ENCODE results near the gene BAAT.

BAAT gene

DNA sequence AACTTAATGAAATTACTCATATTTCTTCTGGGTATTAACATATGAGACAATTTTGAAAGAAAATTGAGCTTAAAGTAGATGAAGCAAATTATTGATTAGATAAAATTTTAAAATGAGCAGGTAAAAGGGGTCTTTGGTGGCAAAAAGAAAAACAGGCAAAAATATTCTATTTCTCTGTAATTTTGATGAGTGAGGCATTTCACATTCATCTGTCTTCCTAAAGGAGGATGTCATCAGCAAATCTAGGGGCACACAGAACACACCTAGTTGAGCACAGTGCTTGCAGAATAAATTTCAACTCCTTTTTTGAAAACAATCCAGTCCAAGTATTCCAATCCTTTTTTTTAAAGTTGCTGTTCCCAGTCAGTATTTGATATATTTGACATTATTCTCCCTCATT, 30.0 kb upstream of the BAAT start:
- TF ChIP-seq, protein P1, sequence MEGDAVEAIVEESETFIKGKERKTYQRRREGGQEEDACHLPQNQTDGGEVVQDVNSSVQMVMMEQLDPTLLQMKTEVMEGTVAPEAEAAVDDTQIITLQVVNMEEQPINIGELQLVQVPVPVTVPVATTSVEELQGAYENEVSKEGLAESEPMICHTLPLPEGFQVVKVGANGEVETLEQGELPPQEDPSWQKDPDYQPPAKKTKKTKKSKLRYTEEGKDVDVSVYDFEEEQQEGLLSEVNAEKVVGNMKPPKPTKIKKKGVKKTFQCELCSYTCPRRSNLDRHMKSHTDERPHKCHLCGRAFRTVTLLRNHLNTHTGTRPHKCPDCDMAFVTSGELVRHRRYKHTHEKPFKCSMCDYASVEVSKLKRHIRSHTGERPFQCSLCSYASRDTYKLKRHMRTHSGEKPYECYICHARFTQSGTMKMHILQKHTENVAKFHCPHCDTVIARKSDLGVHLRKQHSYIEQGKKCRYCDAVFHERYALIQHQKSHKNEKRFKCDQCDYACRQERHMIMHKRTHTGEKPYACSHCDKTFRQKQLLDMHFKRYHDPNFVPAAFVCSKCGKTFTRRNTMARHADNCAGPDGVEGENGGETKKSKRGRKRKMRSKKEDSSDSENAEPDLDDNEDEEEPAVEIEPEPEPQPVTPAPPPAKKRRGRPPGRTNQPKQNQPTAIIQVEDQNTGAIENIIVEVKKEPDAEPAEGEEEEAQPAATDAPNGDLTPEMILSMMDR (IDR thresholded peaks at IDR 0.05; ENCODE audit: low read depth, low read length) = no peak
- DNase-seq (ENCODE audit: extremely low read depth, low read depth) = no peak

DNA sequence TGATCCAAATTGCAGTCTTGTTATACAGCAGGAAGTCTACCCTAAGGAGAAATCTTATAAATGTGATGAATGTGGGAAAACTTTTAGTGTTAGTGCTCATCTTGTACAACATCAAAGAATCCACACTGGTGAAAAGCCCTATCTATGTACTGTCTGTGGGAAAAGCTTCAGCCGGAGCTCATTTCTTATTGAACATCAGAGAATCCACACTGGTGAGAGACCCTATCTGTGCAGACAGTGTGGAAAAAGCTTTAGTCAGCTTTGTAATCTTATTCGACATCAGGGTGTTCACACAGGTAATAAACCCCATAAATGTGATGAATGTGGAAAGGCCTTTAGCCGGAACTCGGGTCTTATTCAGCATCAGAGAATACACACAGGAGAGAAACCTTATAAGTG, 24.3 kb upstream of the BAAT start:
- DNase-seq (ENCODE audit: extremely low read depth, low read depth) = no peak
- TF ChIP-seq, protein P1 (IDR thresholded peaks at IDR 0.05; ENCODE audit: low read depth, low read length) = no peak

DNA sequence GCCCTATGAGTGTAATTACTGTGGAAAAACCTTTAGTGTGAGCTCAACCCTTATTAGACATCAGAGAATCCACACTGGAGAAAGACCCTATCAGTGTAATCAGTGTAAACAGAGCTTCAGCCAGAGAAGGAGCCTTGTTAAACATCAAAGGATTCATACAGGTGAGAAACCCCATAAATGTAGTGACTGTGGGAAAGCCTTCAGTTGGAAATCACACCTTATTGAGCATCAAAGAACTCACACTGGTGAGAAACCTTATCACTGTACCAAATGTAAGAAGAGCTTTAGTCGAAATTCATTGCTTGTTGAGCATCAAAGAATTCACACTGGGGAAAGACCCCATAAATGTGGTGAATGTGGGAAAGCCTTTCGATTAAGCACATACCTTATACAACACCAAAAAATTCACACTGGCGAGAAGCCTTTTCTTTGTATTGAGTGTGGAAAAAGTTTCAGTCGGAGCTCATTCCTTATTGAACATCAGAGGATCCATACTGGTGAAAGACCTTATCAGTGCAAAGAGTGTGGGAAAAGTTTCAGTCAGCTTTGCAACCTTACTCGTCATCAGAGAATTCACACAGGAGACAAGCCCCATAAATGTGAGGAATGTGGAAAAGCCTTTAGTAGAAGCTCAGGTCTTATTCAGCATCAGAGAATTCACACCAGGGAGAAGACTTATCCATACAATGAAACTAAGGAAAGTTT, 23.7 kb upstream of the BAAT start:
- DNase-seq (ENCODE audit: extremely low read depth, low read depth) = no peak
- TF ChIP-seq, protein P1 (IDR thresholded peaks at IDR 0.05; ENCODE audit: low read depth, low read length) = no peak

DNA sequence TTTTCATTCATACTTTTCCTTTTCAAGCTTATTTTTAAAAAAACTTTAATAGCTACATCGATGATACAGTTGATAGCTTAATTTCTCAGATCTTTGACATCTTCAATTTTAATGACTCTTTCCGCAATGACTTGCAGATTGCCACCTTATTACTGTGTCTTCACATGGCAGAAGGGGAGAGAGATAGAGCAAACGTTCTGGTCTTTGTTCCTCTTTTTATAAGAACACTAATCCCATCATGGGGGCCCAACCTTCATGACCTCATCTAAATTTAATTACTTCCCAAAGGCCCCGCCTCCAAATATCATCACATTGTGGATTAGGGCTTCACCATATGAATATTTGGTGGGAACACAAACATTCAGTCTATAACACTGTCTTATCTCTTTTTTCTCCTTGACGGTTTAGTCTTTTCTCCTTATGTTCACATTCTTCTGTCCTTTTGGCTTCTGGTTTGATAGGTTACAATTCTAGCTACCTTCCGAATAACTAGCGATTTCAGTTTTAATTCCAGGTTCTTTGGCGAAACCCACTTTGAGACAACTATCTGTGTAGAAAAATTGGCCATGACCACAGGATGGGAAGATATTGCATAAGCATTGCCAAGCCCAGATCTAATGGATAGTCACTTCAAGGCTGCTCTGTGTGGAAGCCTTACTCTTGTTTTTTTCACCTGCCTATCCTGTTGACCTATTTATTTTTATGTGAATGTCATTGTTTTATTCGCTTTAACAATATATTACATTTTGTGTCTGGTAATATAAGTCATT, 18.9 kb upstream of the BAAT start:
- TF ChIP-seq, protein P1 (IDR thresholded peaks at IDR 0.05; ENCODE audit: low read depth, low read length) = no peak
- DNase-seq (ENCODE audit: extremely low read depth, low read depth) = no peak

DNA sequence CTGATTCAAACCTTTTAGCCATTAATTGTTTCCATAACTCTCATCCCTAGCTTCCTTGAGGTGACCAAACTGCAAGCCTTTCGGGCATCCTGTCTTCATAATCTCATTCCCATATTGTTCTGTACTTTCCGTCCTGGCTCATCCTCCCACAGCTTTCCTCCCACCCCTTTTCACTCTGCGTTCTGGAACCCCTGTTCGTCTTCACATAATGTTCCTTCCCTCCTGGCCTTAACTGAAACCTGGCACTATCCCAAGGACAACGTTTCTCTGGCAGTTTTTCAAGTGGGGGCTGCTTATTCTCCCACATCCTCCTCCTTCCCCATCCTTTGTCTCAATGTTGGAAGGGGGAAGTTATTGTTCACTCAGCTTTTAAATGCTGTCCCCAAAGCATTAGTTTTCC, 15.3 kb upstream of the BAAT start:
- TF ChIP-seq, protein P1 (IDR thresholded peaks at IDR 0.05; ENCODE audit: low read depth, low read length) = no peak
- no peak for DNase-seq (ENCODE audit: extremely low read depth, low read depth)

DNA sequence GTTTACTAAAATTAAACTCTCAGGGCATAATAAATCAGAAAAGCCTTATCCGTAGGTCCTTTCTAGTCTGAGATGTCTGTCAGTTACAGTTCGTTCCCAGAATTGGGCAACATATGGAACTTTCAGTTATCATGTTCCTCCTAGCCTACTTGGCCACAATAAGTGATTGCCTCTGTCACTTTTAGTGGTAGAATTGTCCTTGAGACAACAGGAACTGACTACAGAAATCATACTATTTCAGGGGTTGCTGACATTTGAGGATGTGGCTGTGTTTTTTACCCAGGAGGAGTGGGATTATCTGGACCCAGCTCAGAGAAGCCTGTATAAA, 14.8 kb upstream of the BAAT start:
- DNase-seq (ENCODE audit: extremely low read depth, low read depth) = no peak
- TF ChIP-seq, protein P1 (IDR thresholded peaks at IDR 0.05; ENCODE audit: low read depth, low read length) = no peak

DNA sequence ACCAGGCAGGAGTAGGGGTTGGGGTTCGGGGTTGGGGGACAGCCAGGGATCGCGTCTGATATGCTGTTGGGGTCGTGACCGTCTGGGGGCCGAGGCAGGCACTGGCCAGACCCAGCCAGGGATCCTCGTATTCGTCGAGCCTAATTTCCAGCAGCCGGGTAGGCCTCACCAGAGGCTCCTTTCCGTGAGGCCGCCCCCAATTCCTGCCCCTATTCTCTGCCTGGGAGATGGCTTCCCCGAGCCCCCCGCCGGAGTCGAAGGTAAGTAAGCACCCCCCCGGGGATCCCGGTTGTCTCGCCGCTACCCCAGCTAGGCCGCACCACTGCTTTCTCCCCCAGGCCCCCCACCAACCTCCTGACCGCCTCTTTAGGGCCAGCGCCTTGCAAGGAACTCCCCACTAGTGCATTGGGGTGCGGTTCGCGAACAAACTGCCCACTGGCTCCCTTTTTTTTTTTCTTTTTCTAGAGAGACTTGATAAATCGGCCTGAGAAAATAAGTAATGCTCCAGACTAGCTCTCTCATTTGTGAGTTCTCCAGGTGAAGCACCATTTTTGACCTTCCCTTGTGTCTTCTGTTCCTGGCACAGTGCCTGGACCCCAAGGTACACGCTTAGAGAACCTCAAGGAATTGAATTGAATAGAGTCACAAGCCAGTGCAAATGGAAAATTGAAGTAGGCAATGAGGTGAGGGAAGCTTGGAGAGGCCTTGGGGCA, 14.3 kb upstream of the BAAT start:
- no peak for DNase-seq (ENCODE audit: extremely low read depth, low read depth)
- TF ChIP-seq, protein P1 (IDR thresholded peaks at IDR 0.05; ENCODE audit: low read depth, low read length) = no peak

All from AG09319 (cell line).